ENCODE measurements around the gene METTL9. TPM values are rescaled to one million over a fixed set of nuclear protein-coding genes. Genes with fewer than 3 reads are reported as not detected.

Gene METTL9
- total RNA-seq, 2 donors from 2014 or later: 76.3 to 114 TPM

DNA sequence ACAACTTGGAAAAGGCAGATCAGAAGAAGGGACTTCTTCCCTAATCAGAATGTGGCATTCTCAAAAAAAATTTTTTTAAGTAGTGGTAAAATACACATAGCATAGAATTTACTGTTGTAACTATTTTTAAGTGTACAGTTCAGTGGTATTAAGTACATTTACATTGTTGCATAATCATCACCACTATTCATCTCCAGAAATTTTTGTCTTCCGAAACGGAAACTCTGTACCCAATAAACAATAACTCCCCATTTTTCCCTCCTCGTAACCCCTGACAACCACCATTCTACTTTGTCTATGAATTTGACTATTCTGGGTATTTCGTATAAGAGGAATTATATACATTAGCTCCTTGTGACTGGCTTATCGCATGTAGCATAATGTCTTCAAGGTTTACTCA is 18.9 kb downstream of the METTL9 start:
- TF ChIP-seq, protein P1, sequence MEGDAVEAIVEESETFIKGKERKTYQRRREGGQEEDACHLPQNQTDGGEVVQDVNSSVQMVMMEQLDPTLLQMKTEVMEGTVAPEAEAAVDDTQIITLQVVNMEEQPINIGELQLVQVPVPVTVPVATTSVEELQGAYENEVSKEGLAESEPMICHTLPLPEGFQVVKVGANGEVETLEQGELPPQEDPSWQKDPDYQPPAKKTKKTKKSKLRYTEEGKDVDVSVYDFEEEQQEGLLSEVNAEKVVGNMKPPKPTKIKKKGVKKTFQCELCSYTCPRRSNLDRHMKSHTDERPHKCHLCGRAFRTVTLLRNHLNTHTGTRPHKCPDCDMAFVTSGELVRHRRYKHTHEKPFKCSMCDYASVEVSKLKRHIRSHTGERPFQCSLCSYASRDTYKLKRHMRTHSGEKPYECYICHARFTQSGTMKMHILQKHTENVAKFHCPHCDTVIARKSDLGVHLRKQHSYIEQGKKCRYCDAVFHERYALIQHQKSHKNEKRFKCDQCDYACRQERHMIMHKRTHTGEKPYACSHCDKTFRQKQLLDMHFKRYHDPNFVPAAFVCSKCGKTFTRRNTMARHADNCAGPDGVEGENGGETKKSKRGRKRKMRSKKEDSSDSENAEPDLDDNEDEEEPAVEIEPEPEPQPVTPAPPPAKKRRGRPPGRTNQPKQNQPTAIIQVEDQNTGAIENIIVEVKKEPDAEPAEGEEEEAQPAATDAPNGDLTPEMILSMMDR (IDR thresholded peaks at IDR 0.05): no peak
- no peak for TF ChIP-seq POLR2A (IDR thresholded peaks at IDR 0.05)
- Histone ChIP-seq H3K27me3 (no peaks in the 10 kb centered on the region), H3K4me1 (no peaks in the 10 kb centered on the region), H3K9me3 (no peaks in the 10 kb centered on the region), H3K36me3 (replicated peaks in 1 of 2; ENCODE audit: insufficient read depth in 1 of 2, low read depth in 2 of 2) (peaks cover 0 to 1% of the 10 kb centered on the region in 2 donors), H3K4me3 (no peak overlapping the region), H3K27ac (no peak overlapping the region)
- DNase-seq: no peak
- intact Hi-C loops (cut with DNase I): no loop called here
- 86 to 94% methylated on average over 5 of the region's 5 CpGs for WGBS, 2 donors
- ATAC-seq: no peak

DNA sequence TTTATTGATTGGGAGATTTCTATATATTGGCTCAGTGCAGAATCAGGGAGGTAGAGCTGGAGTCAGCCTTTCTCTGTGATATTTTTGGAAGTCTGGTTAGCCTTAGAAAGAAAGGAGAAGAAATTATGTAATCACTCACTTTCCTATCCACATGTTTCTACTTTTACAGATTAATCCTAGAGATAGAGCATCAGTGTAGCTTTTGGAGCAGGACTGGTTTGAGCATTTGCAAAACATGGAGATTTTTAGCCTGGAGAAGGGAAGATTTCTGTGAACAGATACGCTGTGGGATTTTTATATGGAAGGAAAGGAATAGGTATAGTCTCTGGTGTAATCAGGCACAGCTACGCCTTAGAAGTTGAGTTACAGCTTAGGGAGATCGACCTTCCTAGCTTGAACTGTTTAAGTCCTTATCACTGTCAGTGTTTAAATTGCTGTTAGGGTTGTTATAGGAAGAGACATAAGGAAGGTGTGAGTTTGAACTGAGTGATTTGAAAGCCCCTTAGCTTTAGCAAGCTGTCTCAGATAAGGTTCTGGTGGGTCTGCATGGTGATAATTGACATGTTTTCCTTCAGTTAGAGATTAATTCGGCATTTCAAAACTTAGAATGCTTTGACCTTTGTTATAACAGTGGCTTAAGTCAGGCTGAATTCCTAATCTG is 20.5 kb downstream of the METTL9 start:
- TF ChIP-seq POLR2A (IDR thresholded peaks at IDR 0.05): no peak
- TF ChIP-seq, protein P1 (IDR thresholded peaks at IDR 0.05): no peak
- ATAC-seq: no peak
- intact Hi-C loops (cut with DNase I): no loop called here
- Histone ChIP-seq H3K36me3 (replicated peaks in 1 of 2; ENCODE audit: insufficient read depth in 1 of 2, low read depth in 2 of 2) (peaks cover 0 to 1% of the 10 kb centered on the region in 2 donors), H3K9me3 (no peaks in the 10 kb centered on the region), H3K27ac (no peak overlapping the region), H3K4me3 (no peak overlapping the region), H3K27me3 (no peaks in the 10 kb centered on the region), H3K4me1 (no peaks in the 10 kb centered on the region)
- no peak for DNase-seq
- 86 to 93% methylated on average over 4 of the region's 4 CpGs for WGBS, 2 donors

DNA sequence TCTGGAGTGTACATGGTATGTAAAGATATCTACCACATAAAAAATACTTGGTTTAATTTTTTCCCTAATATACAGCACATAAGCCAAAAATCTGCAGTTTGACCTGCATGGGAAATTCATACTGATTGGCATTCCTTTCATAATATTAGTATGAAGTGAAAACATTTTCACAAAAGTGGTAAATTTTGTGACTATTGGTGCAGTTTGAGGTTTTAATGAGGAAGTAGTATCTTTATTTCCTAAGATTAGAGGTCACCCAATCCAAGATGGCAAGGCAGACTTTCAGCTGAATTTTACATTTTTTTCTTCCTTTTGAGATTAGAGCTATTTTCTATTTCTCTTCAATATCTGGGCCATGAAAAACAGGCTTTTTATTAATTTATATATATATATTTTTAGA is 21.2 kb downstream of the METTL9 start:
- intact Hi-C loops (cut with DNase I): no loop called here
- H3K4me1 ChIP-seq: no peaks in the 10 kb centered on the region
- ATAC-seq (no peak), DNase-seq (no peak)
- H3K36me3 ChIP-seq (replicated peaks in 1 of 2; ENCODE audit: insufficient read depth in 1 of 2, low read depth in 2 of 2): peaks cover 0 to 1% of the 10 kb centered on the region in 2 donors
- no peak for TF ChIP-seq POLR2A (IDR thresholded peaks at IDR 0.05)
- TF ChIP-seq, protein P1 (IDR thresholded peaks at IDR 0.05): no peak
- no peaks in the 10 kb centered on the region for H3K27me3 ChIP-seq
- H3K4me3 ChIP-seq: no peak overlapping the region
- no peak overlapping the region for H3K27ac ChIP-seq
- H3K9me3 ChIP-seq: no peaks in the 10 kb centered on the region

DNA sequence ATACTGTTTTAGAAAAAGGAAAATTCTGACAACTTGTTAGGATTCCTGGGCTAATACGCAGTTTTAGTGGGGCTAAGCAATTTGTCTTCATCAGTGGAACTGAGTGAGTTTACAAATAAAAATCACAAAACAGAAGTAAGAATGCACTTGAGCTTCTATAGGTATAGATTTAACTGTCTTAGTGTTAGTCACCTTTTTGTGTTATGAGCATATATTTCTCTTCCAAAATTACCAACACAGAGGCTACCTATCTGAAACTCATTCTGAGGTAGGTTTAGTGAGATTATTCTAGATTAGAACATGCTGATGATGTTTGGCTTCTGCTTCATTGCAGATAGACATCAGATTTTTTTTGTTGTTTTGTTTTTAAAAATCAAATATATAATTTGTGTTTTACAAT is 23.2 kb downstream of the METTL9 start:
- Histone ChIP-seq H3K36me3 (replicated peaks in 1 of 2; ENCODE audit: insufficient read depth in 1 of 2, low read depth in 2 of 2) (peaks cover 0 to 1% of the 10 kb centered on the region in 2 donors), H3K4me3 (no peak overlapping the region), H3K27me3 (no peaks in the 10 kb centered on the region), H3K27ac (no peak overlapping the region), H3K4me1 (no peaks in the 10 kb centered on the region), H3K9me3 (no peaks in the 10 kb centered on the region)
- no peak for ATAC-seq
- intact Hi-C loops (cut with DNase I): no loop called here
- WGBS, 2 donors: 100% methylated on average over 1 of the region's 1 CpG
- TF ChIP-seq, protein P1 (IDR thresholded peaks at IDR 0.05): no peak
- no peak for TF ChIP-seq POLR2A (IDR thresholded peaks at IDR 0.05)
- DNase-seq: no peak

DNA sequence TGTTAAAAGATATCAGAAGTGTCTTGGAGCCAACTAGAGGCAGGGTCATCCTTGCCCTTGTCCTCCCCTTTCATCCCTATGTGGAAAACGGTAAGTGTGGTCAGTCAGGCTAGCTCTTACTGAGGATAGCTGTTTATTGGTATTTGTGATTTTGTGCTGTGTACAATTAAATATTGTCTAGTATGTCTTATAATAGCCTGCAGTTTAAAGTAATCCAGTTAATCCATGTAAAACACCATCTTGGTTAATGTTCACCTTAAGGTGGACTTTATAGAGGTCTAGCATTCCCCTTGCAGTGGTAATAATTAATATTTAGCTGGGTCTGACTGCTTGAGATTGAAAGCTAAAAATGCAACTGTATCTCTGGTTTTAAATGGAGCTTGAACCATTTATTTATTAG is 25.6 kb downstream of the METTL9 start:
- Histone ChIP-seq H3K36me3 (replicated peaks in 1 of 2; ENCODE audit: insufficient read depth in 1 of 2, low read depth in 2 of 2) (no peaks in the 10 kb centered on the region), H3K4me3 (no peak overlapping the region)

More for the DNA sequence above, 25.6 kb downstream of the METTL9 start:
- WGBS, 2 donors: 54 to 69% methylated on average over 1 of the region's 1 CpG
- Histone ChIP-seq H3K4me1 (no peaks in the 10 kb centered on the region), H3K27me3 (no peaks in the 10 kb centered on the region), H3K9me3 (no peaks in the 10 kb centered on the region), H3K27ac (no peak overlapping the region)
- DNase-seq (no peak), ATAC-seq (no peak)
- intact Hi-C loops (cut with DNase I): no loop called here
- TF ChIP-seq POLR2A (IDR thresholded peaks at IDR 0.05): no peak
- TF ChIP-seq, protein P1 (IDR thresholded peaks at IDR 0.05): no peak
